Activated naive CD8-positive, alpha-beta T cell treated with anti-CD3 and anti-CD28 coated beads for 36 hours (primary cell): ENCODE data around the gene KCNN2. TPM values are rescaled to one million over a fixed set of nuclear protein-coding genes. Genes with fewer than 3 reads are reported as not detected.

Experiments used
- DNase-seq: peaks from one replicate; pipeline ENCODE4 v3.0.0; 2021
- H3K27ac Mint-ChIP-seq: one replicate; pipeline ENCODE4 v1.8.0; 2022; ENCODE audit warnings: mild to moderate bottlenecking, moderate library complexity, mixed read lengths
- H3K27me3 Mint-ChIP-seq: one replicate; pipeline ENCODE4 v1.8.0; 2022; ENCODE audit warnings: mild to moderate bottlenecking, mixed read lengths
- H3K36me3 Mint-ChIP-seq: one replicate; pipeline ENCODE4 v1.8.0; 2021; ENCODE audit warnings: mild to moderate bottlenecking, mixed read lengths
- H3K4me1 Mint-ChIP-seq: one replicate; pipeline ENCODE4 v1.8.0; 2021; ENCODE audit warnings: mixed read lengths
- H3K4me3 Mint-ChIP-seq: one replicate; pipeline ENCODE4 v1.8.0; 2022; ENCODE audit warnings: mild to moderate bottlenecking, moderate library complexity, mixed read lengths
- H3K9me3 Mint-ChIP-seq: one replicate; pipeline ENCODE4 v1.8.0; 2022; ENCODE audit warnings: mixed read lengths
- total RNA-seq, 2 experiments: library from RNA; stranded (reverse); gene quantifications; one replicate each; pipeline ENCODE4 v1.2.3, GENCODE V29; 2021

The KCNN2 gene
- total RNA-seq, result not detected

DNA sequence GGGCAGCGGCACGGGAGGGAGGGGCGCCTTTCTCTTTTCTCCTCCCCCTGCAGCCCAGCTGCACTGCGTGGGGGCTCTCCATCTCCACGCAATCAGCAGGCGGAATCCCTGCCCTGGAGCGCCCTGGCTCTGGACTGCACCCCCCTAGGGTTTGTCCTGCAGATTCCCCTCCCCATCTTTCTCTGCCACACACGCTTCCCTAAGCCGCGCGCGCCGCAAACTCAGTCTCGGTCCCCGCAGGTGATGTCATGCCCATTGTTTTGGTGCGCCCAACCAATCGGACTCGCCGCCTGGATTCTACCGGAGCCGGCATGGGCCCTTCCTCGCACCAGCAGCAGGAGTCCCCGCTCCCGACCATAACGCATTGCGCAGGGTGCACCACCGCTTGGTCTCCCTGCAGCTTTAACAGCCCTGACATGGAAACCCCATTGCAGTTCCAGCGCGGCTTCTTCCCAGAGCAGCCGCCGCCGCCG, at the start of gene KCNN2:
TSS of gene KCNN2 (plus strand) at position 347 of the 473 bp plus-strand sequence. CDS start at position 417, 70 bp downstream.
- Mint-ChIP-seq H3K36me3 (no peaks in the 10 kb centered on the region), H3K4me3 (peak within 1 kb of the TSS; percentile 70), H3K27ac (no peak within 1 kb of the TSS), H3K4me1 (peaks cover 6% of the 10 kb centered on the region), H3K27me3 (peaks cover 54% of the 10 kb centered on the region), H3K9me3 (no peaks in the 10 kb centered on the region)
- peak; percentile 8 for DNase-seq

- DNase-seq, result no peak
- Mint-ChIP-seq H3K27ac (no peak overlapping the region), H3K27me3 (no peaks in the 10 kb centered on the region), H3K36me3 (no peaks in the 10 kb centered on the region), H3K9me3 (no peaks in the 10 kb centered on the region), H3K4me1 (no peaks in the 10 kb centered on the region), H3K4me3 (no peak overlapping the region)
These were observed 49.2 kb upstream of the KCNN2 start for GRCh38 chr5:114312658-114313057.

DNA sequence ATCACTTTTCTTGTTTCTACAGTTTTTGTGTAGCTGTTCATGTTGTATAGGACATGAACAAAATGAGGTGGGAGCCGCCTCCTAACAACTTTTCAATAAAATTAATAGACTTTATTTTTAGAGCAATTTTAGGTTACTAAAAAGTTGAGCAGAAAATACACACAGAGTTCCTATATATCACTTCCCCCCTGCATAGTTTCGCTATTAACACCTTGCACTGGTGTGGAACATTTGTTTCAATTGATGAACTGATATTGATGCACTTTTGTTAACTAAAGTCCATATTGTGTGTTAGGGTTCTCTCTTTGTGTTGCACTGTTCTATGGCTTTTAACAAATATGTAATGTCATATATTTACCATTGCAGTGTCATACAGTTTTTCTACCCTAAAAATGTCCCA, 47.8 kb upstream of the KCNN2 start:
- no peaks in the 10 kb centered on the region for H3K9me3 Mint-ChIP-seq
- H3K4me1 Mint-ChIP-seq, result no peaks in the 10 kb centered on the region
- H3K4me3 Mint-ChIP-seq, result no peak overlapping the region
- H3K36me3 Mint-ChIP-seq, result no peaks in the 10 kb centered on the region
- DNase-seq, result no peak
- H3K27ac Mint-ChIP-seq, result no peak overlapping the region
- no peaks in the 10 kb centered on the region for H3K27me3 Mint-ChIP-seq

- H3K4me3 Mint-ChIP-seq, result no peak overlapping the region
These were observed 45.7 kb upstream of the KCNN2 start for GRCh38 chr5:114316167-114316566.

DNA sequence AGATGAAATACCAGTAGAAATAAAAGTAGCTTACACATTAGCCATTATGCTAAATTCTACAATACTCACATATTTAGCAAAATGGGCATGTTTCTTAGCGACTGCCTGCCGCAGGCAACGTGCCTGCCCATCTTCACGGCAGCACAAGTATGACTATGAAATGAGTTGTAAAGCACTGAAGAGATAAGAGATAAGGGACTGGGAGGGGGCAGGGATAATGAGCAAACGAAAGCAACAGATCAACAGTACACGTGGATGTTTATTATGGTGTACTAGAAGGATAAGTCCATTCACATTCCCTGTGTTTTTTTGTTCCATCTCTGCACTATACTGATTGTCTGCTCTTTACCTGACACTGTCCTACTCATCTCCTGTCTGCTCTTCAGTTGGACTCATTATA, 44.1 kb upstream of the KCNN2 start:
- Mint-ChIP-seq H3K27ac (no peak overlapping the region), H3K9me3 (no peaks in the 10 kb centered on the region), H3K4me3 (no peak overlapping the region)

More at GRCh38 chr5:114316167-114316566, 45.7 kb upstream of the KCNN2 start:
- DNase-seq, result no peak
- Mint-ChIP-seq H3K4me1 (no peaks in the 10 kb centered on the region), H3K36me3 (no peaks in the 10 kb centered on the region), H3K27ac (no peak overlapping the region), H3K27me3 (no peaks in the 10 kb centered on the region), H3K9me3 (no peaks in the 10 kb centered on the region)

GRCh38 chr5:114319236-114319635, 42.6 kb upstream of the KCNN2 start:
- H3K4me1 Mint-ChIP-seq, result no peaks in the 10 kb centered on the region

More for the DNA sequence above, 44.1 kb upstream of the KCNN2 start:
- no peaks in the 10 kb centered on the region for H3K36me3 Mint-ChIP-seq
- no peaks in the 10 kb centered on the region for H3K27me3 Mint-ChIP-seq
- DNase-seq, result no peak
- H3K4me1 Mint-ChIP-seq, result no peaks in the 10 kb centered on the region

DNA sequence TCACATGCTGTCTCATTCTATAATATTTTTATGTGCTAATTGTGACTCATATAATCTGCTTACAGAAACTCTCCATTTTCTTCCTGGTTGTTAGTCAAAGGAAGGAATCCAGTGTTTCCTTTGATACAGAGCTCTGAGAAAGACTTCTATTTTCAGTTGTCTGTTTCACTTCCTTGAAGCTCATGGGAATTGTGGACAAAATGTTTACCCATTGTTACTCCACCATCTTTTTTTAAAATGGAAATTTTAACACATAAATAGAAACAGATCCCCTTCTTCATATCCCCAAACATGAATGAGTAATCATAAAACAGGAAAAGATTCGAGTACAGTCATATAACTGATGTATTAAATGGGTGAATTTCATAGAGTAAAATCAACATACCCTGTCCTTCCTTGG, 42.0 kb upstream of the KCNN2 start:
- H3K27ac Mint-ChIP-seq, result no peak overlapping the region
- no peak overlapping the region for H3K4me3 Mint-ChIP-seq
- H3K9me3 Mint-ChIP-seq, result peaks cover under 1% of the 10 kb centered on the region
- no peak for DNase-seq
- H3K27me3 Mint-ChIP-seq, result no peaks in the 10 kb centered on the region
- H3K36me3 Mint-ChIP-seq, result no peaks in the 10 kb centered on the region
- no peaks in the 10 kb centered on the region for H3K4me1 Mint-ChIP-seq

More at GRCh38 chr5:114319236-114319635, 42.6 kb upstream of the KCNN2 start:
- no peaks in the 10 kb centered on the region for H3K36me3 Mint-ChIP-seq
- no peaks in the 10 kb centered on the region for H3K9me3 Mint-ChIP-seq
- H3K27me3 Mint-ChIP-seq, result no peaks in the 10 kb centered on the region
- DNase-seq, result no peak
- H3K4me3 Mint-ChIP-seq, result no peak overlapping the region
- no peak overlapping the region for H3K27ac Mint-ChIP-seq

- no peak overlapping the region for H3K27ac Mint-ChIP-seq
- no peaks in the 10 kb centered on the region for H3K27me3 Mint-ChIP-seq
- DNase-seq, result no peak
- no peak overlapping the region for H3K4me3 Mint-ChIP-seq
- peaks cover 2% of the 10 kb centered on the region for H3K9me3 Mint-ChIP-seq
- H3K36me3 Mint-ChIP-seq, result no peaks in the 10 kb centered on the region
- no peaks in the 10 kb centered on the region for H3K4me1 Mint-ChIP-seq
These were observed 37.6 kb upstream of the KCNN2 start for GRCh38 chr5:114324282-114324681.

- Mint-ChIP-seq H3K4me3 (no peak overlapping the region), H3K27ac (no peak overlapping the region), H3K36me3 (no peaks in the 10 kb centered on the region), H3K9me3 (peaks cover 2% of the 10 kb centered on the region), H3K4me1 (no peaks in the 10 kb centered on the region), H3K27me3 (no peaks in the 10 kb centered on the region)
- DNase-seq, result no peak
These were observed 36.3 kb upstream of the KCNN2 start for GRCh38 chr5:114325541-114325940.

- no peaks in the 10 kb centered on the region for H3K36me3 Mint-ChIP-seq
- DNase-seq, result no peak
- no peaks in the 10 kb centered on the region for H3K4me1 Mint-ChIP-seq
- peaks cover 2% of the 10 kb centered on the region for H3K9me3 Mint-ChIP-seq
- no peaks in the 10 kb centered on the region for H3K27me3 Mint-ChIP-seq
- no peak overlapping the region for H3K27ac Mint-ChIP-seq
- no peak overlapping the region for H3K4me3 Mint-ChIP-seq
These were observed 34.4 kb upstream of the KCNN2 start for GRCh38 chr5:114327474-114327873.

GRCh38 chr5:114327987-114328386, 33.9 kb upstream of the KCNN2 start:
- H3K27ac Mint-ChIP-seq, result no peak overlapping the region
- no peaks in the 10 kb centered on the region for H3K27me3 Mint-ChIP-seq
- H3K4me3 Mint-ChIP-seq, result no peak overlapping the region

DNA sequence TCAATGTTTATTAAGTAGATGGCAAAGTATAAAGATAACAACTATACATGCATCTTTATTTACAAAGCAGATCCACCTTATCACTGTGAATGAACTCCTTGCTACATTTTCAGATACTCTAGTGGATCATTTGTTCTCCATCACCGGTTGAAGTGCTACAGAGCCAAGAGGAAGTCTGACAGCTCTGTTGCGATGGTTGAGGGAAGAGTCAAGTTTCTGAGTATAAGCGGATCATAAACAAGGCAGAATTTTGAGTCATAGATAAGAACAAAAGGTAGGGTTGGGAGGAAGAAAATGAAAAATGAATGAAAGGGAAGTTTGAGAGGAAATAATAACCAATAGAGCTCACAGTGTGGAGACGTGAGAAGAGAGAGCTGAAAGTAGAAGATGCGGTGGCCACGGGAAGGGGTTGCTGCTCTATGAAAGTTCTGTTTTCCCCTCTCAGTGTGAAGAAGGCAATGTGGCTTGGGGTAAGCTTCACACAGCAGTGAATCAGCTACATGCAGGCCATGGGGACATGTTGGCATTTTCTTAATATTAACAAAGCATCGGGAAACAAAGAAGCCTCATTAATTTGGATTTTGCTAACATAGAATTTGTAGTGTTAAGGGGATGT, 30.8 kb upstream of the KCNN2 start:
- Mint-ChIP-seq H3K4me3 (no peak overlapping the region), H3K4me1 (no peaks in the 10 kb centered on the region), H3K27ac (no peak overlapping the region), H3K27me3 (no peaks in the 10 kb centered on the region), H3K36me3 (no peaks in the 10 kb centered on the region), H3K9me3 (no peaks in the 10 kb centered on the region)
- no peak for DNase-seq

More at GRCh38 chr5:114327987-114328386, 33.9 kb upstream of the KCNN2 start:
- peaks cover 2% of the 10 kb centered on the region for H3K9me3 Mint-ChIP-seq
- no peaks in the 10 kb centered on the region for H3K36me3 Mint-ChIP-seq
- DNase-seq, result no peak
- H3K4me1 Mint-ChIP-seq, result no peaks in the 10 kb centered on the region

DNA sequence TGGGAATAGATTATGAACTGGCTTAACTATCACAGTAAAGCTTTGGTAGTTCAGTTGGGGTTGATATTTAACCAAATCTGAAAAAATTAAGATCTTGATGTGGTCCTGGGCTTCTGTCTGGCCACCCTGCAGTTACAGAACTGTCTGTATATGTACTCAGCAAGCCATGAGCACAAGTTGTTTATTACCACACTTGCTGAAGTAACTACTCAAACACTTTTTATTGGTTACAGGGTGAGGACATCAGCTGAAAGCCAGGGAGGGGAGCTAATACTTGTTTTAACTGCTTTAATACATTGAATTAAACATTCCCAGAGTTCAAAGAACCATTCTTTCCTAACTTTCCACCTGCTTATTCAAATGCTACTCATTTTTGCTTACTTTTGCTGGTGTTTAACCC, 29.4 kb upstream of the KCNN2 start:
- no peaks in the 10 kb centered on the region for H3K4me1 Mint-ChIP-seq
- no peaks in the 10 kb centered on the region for H3K36me3 Mint-ChIP-seq
- no peaks in the 10 kb centered on the region for H3K9me3 Mint-ChIP-seq
- H3K27me3 Mint-ChIP-seq, result no peaks in the 10 kb centered on the region
- no peak for DNase-seq
- no peak overlapping the region for H3K4me3 Mint-ChIP-seq
- no peak overlapping the region for H3K27ac Mint-ChIP-seq

GRCh38 chr5:114332925-114333324, 28.9 kb upstream of the KCNN2 start:
- Mint-ChIP-seq H3K27me3 (no peaks in the 10 kb centered on the region), H3K36me3 (no peaks in the 10 kb centered on the region), H3K27ac (no peak overlapping the region), H3K4me1 (no peaks in the 10 kb centered on the region), H3K9me3 (no peaks in the 10 kb centered on the region), H3K4me3 (no peak overlapping the region)
- no peak for DNase-seq

- Mint-ChIP-seq H3K4me3 (no peak overlapping the region), H3K9me3 (peaks cover 1% of the 10 kb centered on the region), H3K4me1 (no peaks in the 10 kb centered on the region), H3K36me3 (peaks cover 2% of the 10 kb centered on the region), H3K27me3 (no peaks in the 10 kb centered on the region), H3K27ac (no peak overlapping the region)
- no peak for DNase-seq
These were observed 26.5 kb upstream of the KCNN2 start for GRCh38 chr5:114335391-114335790.

GRCh38 chr5:114339108-114339507, 22.8 kb upstream of the KCNN2 start:
- DNase-seq, result no peak
- Mint-ChIP-seq H3K27ac (no peak overlapping the region), H3K4me1 (no peaks in the 10 kb centered on the region), H3K9me3 (peaks cover 1% of the 10 kb centered on the region), H3K36me3 (peaks cover 2% of the 10 kb centered on the region), H3K4me3 (no peak overlapping the region), H3K27me3 (no peaks in the 10 kb centered on the region)
